GM18861 (cell line): ENCODE results near the gene POTEH.
"Not testable (repeated sequence)": the region's sequence is repeated elsewhere in the genome, so short reads cannot be mapped to it uniquely, and the experiment has no call there.

ENCODE experiments used
- ATAC-seq: cut with Tn5 transposase; IDR thresholded peaks from one replicate; pipeline ENCODE4 v1.9.1; 2021; ENCODE audit not compliant: unreplicated experiment

POTEH gene

DNA sequence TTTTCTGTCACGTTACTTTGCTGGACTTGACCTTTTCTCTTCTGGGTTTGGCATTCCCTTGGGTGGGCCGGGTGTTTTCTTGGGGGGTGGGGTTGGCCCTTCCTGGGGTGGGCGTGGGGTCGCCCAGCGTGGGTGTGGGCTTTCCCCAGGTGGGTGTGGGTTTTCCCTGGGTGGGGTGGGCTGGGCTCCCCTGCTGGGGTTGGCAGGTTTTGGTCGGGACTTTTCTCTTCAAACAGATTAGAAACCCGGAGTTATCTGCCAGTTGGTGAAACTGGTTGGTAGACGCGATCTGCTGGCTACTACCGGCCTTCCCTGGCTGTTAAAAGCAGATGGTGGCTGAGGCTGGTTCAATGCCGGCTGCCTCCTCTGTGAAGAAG lies at the start of gene POTEH:
TSS of gene POTEH (plus strand) at position 278 of the 377 bp plus-strand sequence. CDS start at position 330, 52 bp downstream.
- not testable (repeated sequence) for ATAC-seq

DNA sequence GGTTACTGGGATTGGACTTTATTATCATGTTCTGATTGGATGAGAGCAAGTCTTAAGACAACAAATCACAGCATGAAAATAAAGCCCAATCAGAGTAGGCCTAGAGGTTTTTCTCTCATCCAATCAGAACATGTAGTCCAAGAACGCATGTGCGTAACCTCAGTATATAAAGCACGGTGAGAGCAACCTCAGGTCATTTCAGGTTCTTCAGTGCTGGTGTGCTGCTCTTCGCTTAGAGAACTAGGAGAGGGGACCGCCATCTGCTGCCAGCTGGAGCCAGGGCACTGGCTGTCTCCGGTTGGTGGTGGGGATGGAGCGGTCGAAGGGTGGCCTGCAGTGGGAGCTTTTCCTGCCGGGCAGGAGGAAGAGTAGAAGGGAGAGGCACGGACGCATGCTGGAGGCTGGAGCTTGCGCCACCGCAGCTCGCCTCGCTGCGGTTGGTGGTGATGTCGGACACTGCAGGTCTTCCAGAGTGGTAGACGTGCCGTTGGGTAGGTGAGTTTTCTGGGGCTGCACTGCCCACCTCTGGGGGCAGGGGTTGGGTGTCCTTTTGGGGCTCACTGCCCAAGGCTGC lies 47.5 kb upstream of the POTEH start:
- not testable (repeated sequence) for ATAC-seq

DNA sequence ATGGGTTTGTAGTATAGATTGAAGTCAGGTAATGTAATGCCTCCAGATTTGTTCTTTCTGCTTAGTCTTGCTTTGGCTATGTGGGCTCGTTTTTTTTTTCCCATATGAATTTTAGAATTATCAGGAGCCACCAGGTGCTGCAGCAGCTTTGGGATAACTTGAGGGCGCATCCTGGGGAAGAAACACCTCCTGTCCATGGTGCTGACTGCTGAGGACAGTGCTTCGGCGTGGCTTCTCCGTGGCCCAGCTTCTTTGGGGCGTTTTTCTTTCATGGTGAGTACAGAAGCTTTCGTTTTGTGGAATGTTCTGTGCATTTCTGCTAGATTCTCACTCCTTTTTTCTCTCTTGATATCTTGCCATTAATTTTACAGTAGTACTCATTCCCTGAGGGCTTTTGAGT lies 37.9 kb upstream of the POTEH start:
- ATAC-seq, result not testable (repeated sequence)

DNA sequence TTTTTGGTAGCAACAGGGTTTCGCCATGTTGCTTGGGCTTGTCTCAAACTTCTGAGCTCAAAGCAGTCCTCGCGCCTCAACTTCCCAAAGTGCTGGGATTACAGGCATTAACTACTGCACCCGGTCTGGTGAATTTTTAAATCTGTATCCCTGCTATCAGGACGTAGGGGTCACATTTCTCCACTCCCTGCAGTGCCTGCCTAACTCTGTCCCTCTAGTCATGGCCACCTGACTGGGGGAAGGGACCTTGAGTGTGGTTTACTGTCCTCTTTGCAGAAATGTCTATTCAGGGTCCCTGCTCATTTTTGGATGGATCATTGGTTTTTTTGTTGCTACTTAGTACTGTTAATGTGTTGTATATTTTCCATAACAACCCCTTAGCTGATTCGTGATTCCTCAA lies 37.1 kb upstream of the POTEH start:
- not testable (repeated sequence) for ATAC-seq

DNA sequence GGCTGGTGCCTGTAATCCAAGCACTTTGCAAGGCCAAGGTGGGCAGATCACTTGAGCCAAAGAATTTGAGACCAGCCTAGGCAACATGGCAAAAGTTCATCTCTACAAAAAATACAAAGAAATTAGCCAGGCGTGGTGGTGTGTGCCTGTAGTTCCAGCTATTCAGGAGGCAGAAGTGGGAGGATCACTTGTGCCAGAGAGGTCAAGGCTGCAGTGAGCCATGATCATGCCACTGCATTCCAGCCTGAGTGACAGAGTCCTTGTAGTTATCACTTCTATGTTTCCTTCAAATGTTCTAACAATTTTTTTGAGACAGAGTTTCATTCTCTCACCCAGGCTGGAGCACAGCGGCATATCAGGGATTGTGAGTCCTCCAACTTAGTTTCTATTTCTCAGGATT lies 36.6 kb upstream of the POTEH start:
- not testable (repeated sequence) for ATAC-seq

DNA sequence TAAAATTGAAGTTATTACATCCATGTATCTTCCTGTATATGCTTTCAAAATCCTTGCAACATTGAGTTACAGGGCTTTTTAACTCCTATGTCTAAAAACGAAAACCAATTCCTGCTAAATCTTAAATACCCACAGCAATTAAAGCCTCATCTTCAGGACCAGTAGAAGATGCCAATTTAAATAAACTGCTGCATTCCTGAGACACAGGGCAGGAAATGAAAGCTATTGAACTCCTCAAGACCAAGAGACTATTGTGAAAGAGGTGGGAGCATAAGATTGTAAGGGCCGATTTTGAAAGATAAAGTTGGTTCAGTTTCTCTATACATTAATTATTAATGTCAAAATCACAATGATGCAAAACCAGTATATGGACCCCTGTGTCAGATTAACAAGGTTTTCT lies 28.7 kb upstream of the POTEH start:
- not testable (repeated sequence) for ATAC-seq

DNA sequence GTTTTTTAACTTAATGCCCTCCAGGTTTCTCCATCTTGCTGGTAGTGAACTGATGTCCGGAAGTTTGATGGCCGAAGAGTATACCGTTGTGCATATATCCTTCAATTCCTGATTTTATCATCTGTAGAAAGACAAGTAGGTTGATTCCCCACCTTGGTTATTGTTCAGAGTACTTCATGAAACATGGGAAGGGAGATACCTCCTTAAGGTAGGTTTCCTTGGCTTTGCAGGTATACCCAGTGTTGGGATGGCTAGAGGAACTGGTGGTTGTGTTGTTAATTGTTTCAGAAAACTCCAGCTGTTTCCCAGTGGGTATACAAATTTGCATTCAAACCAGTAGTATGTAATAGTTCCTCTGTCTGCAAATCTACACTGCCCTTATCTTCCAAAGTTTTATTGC lies 25.1 kb upstream of the POTEH start:
- ATAC-seq, result not testable (repeated sequence)

DNA sequence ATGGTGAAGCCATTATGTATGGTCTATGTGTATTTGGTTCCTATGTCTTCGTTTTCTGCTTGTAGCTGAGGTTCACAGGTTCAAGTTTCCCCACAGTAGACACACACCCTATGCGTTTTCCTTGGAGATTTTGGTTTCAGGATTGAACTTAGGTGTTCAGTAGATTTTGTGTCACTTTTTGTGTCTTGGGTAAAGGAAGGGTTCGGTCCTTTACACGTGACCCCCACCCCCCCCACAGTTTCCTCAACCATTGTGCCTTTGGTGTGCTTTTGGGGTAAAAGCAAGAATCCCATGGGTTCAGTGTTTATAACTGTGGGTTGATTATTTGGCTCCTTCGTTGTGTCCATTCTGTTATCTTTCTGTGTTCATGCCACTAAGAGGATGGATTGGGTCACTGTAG lies 24.3 kb upstream of the POTEH start:
- not testable (repeated sequence) for ATAC-seq

DNA sequence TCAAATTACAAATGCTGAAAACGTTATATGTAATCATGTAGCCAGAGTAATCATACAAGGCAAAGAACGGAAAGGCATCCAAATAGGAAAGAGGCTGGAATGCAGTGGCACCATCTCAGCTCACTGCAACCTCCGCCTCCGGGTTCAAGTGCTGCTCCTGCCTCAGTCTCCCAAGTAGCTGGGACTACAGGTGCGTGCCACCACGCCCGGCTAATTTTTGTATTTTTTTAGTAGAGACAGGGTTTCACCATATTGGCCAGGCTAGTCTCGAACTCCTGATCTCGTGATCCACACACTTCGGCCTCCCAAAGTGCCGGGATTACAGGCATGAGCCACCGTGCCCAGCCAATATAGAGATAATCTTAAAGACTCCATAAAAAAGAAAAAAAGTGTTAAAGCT lies 20.4 kb upstream of the POTEH start:
- ATAC-seq, result not testable (repeated sequence)

DNA sequence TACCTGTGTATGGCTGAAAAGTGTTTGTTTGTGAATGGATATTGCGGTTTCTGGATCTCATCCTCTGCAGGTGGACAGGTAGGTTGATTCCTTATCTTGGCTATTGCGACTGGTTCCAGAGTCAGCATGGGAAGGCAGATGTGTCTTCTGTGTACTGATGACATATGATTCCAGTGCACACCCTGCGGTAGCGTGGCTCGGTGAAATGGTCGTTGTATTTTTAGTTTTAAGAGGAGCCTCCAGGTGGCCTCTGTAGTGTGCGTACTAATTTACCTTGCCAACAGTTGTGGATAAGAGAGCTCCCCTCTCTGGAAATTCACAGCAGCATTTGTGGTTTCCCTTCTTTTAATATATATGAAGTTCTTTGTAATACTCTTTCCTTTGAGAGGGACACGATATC lies 10.1 kb upstream of the POTEH start:
- not testable (repeated sequence) for ATAC-seq

DNA sequence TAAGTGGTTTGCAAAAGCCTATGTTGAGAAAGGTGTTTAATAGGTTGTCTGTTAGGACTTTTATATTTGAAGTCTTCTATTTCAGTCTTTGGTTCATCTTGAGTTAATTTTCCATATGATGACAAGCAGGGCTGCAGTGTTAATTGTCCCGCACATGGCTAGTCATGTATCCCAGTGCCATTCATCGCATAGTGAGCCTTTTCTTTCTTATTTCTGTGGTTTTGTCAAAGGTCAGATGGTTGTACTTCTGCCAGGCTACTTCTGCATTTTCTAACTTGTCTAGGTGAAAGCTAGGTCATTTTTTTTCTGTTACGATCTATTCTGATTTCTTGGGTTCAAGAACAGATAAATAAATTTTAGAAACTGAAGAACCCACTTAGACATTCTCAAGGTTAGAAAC lies 5.7 kb upstream of the POTEH start:
- ATAC-seq, result not testable (repeated sequence)

DNA sequence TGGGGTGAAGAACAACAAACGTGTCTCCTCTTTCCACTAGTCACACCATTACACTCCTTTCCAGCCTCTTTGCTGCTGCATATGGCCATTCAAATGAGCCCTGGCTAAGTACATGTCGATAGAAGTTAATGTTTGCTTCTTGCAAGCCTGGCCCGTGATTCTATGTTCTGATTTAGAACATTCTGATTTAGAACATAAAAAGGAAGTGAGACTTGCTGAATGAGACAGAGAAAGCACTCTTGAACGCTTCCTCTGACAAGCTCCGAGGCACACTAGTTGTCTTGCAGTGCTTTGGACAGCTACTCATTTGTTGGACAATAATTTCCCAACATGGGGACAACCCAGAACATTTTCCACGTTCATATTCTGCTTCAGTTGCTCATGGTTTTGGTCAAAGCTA lies 5.1 kb upstream of the POTEH start:
- ATAC-seq, result peak; percentile 67

DNA sequence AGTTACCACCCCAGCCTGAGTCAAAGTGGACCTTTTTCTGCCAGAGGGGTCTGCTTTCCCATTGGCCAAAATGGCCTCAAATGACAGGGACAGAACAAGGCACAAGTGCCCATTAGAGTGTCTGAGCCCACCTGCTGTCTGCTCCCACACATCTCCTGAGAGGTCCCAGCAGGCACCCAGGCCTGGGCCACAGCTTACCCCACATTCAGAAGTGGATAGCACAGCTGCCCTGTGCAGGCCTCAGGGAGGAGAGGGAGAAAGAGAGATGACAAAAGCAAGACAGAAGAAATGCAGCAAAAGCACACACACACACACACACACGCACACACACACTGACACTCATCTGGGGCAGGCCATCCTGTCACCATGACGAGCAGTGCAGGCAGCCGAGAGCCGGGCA lies 4.2 kb upstream of the POTEH start:
- ATAC-seq, result not testable (repeated sequence)

DNA sequence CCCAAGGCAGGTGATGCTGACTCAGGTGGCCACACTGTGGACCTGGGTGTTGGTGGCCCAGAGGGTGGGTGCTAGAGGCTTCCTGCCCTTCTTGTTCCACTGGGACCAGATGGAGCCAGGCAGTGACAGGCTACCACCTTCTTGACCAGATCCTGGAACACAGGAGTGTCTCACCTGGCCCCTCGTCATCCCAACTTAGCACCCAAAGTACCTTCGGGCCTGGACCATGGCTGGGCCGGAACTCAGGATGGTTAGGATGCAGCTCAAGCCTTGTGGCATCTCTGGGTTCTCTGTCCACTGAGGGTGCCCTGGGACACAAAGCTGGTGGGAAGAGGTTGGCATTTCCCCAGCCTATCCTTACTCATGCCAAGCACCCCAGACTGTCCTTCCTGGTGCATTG lies 2.7 kb upstream of the POTEH start:
- not testable (repeated sequence) for ATAC-seq

DNA sequence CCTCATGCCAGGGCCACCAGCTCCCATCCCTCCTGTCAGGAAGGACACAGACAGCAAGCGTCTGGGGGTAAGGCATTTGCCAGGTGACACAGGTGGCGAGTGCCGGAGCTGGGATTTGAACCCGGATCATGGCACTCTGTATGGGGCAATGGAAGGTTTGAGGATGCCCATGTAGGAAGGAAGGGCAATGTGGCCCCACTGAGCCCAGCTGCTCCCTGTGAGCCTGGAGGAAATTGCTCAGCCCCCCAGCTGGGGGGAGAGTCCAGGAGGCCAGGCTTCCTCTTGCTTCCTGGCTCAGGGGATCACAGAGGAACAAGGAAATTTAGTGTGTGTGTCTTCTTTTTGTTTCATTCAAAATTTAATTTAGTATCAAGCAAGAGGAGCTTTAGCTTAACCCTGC lies 2.1 kb upstream of the POTEH start:
- ATAC-seq, result not testable (repeated sequence)

DNA sequence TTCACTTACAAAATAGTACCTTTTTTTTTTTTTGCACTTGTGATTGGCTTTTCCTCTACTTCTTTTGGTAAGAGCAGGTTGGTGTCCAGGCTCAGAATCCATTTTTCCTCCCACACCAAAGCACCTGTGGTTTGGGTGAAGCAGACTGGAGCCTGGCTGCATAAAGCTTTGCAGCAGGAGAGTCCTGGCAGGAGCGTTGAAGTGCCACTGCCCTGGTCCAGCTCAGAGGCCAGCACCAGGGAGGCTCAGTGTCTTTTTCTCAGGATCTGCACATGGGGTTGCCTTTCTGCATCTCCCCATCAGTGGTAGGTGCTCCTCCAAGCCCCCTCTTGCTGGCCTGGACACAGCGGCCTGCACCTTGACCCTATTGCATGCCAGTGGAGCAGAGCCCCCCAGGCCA lies 1.7 kb upstream of the POTEH start:
- not testable (repeated sequence) for ATAC-seq

DNA sequence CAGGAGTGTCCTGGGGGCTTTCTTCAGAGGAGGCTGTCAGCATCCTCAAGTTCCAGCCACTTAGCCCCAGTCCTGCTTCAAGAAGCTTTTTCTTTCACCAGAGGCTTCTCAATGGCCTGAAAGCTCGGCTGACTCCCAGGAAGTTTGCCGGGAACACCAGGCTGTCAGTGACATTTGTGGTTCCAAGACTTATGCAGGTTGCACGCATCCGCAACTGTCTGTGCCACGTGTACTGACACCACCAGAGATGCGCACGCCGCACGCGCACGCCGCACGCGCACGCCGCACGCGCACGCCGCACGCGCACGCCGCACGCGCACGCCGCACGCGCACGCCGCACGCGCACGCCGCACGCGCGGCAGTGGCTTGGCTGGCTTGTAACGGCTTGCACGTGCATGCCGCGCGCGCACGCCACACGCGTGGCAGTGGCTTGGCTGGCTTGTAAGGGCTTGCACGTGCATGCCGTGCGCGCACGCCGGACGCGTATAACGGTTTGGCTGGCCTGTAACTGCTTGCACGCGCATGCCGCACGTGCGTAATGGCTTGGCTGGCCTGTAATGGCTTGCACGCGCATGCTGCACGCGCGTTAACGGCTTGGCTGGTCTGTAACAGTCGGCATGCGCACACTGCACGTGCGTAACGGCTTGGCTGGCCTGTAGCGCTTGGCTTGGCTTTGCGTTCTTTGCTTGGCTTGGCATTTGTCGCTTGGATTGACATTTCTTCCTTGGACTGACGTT lies 646 bp upstream of the POTEH start:
- ATAC-seq, result not testable (repeated sequence)

DNA sequence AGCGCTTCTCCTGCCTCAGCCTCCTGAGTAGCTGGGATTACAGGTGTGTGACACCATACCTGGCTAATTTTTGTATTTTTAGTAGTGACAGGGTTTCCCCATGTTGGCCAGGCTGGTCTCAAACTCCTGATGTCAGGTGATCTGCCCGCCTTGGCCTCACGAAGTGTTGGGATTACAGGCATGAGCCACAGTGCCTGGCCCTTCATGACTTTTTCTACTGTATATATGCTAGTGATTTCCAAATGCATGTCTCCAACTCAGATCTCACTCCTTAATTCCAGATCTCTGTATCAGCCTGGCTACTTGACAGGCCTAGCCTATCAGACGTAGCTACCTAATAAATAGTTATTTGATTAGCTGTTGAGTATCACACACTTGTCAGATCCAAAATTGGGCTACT lies 23.8 kb downstream of the POTEH start:
- not testable (repeated sequence) for ATAC-seq

DNA sequence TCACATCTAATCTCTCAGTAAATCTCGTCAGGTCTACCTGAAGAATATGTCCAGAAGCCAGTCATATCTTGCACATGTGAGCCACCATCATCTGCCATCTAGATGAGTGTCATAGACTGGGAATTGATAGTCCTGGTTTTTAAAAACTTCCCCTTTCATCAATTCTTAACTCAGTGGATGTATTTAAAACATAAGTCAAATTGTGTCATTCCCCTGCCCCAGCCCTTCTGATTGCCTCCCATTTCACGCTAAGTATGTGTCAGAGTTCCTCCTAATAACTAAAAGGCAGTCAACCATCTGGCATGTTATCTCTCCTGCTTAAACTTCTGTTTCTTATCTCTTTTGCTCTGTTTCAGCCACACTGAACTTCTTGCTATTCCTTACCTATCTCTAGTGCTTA lies 24.3 kb downstream of the POTEH start:
- ATAC-seq, result not testable (repeated sequence)

DNA sequence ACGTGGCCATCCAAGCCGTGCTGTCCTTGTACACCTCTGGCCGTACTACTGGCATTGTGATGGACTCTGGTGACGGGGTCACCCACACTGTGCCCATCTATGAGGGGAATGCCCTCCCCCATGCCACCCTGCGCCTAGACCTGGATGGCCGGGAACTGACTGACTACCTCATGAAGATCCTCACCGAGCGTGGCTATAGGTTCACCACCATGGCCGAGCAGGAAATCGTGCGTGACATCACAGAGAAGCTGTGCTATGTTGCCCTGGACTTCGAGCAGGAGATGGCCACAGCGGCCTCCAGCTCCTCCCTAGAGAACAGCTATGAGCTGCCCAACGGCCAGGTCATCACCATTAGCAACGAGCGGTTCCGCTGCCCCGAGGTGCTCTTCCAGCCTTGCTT lies 32.1 kb downstream of the POTEH start:
- ATAC-seq, result not testable (repeated sequence)

DNA sequence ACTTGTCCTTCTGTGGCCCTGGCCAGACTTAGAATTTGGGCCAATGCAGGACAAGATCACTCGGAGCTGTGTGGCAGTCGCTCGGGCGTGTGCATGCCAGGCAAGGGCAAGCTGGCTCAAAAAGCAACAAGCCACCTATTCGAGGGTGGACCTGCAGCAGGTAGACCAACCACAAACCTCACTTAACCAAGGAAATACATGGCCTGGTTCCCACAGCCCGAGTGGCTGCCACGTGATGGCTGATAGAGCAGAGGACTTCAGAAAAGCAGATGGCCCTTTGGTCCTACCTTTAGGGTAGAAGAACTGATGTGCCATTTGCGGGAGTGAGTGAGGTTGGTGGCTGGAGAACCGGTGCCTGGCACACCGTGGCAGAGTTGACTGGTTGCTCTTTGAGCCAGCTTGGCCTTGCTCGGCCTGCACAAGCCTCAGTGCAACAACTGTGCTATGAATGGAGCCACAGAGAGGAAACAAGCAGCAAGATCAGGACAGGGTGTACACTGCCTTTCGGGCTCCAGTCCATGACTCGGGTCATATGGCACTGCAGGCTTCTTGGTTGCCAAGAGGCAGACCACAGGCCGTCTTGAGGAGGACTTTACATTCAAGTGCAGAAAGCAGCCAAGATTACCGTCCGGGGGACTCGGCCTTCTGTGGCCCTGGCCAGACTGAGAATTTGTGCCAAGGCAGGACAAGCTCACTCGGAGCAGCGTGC lies 39.5 kb downstream of the POTEH start:
- not testable (repeated sequence) for ATAC-seq

DNA sequence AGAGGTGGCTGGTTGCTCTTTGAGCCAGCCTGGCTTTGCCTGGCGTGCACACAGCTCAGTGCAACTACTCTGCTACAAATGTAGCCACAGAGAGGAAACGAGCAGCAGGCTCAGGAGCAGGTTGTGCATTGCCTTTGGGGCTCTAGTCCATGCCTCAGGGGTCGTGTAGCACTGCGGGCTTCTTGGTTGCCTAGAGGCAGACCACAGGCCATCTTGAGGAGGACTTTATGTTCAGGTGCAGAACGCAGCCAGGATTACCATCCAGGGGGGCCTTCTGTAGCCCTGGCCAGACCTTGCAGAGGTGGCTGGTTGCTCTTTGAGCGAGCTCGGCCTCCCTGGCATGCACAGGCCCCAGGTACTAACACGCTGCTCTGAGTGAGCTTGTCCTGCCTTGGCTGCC lies 41.2 kb downstream of the POTEH start:
- ATAC-seq, result not testable (repeated sequence)
